ENCODE data around the gene LRRC23.
"Not testable (repeated sequence)": the region's sequence is repeated elsewhere in the genome, so short reads cannot be mapped to it uniquely, and the experiment has no call there.

The LRRC23 gene

DNA sequence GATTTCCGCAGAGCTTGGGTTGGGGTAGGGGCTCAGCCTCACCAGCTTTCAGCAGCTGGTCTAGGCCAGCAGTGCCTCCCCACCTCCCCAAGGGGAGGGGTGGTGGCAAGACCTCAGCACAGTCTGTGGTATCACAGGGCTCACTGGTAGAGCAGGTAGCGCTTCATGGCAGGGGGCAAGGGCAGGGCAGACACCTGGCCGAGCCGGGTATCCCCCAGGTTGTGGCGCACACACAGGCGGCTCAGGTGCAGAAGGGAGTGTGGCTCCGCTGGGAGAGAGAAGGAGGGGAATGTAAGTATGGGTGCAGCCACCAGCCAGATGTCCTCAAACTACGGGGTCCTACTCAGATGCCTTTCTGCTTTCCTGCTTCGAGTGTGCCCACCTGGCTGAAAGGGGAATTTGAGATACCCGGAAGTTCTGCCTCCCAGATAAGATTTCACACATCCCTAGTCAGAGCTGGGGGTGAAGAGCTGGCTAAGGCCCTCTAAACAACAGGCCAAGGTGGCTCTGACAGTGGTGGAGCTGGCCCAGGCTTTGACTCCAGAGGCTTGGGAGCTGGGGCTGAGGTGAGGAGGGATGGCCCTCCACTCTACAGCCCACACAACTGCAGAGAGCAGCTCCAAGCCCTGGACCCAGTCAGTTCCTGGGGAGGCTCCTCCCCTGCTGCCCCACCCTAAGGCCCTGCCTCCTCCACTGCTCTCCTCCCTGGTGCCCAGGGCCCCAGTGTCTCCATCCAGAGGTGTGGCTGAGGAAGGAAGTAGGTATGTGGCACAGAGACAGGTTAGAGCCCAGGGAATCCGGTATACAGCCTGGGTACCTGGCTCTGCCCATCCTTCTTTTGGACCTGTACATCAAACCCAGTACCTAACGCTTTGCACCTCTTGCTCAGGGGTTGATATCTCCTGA lies 33.3 kb upstream of the LRRC23 start:
- no peak for DNase-seq (ENCODE audit: low read depth)
- peak overlapping the region; percentile 62 for H3K4me3 ChIP-seq (ENCODE audit: low read depth, low read length)

DNA sequence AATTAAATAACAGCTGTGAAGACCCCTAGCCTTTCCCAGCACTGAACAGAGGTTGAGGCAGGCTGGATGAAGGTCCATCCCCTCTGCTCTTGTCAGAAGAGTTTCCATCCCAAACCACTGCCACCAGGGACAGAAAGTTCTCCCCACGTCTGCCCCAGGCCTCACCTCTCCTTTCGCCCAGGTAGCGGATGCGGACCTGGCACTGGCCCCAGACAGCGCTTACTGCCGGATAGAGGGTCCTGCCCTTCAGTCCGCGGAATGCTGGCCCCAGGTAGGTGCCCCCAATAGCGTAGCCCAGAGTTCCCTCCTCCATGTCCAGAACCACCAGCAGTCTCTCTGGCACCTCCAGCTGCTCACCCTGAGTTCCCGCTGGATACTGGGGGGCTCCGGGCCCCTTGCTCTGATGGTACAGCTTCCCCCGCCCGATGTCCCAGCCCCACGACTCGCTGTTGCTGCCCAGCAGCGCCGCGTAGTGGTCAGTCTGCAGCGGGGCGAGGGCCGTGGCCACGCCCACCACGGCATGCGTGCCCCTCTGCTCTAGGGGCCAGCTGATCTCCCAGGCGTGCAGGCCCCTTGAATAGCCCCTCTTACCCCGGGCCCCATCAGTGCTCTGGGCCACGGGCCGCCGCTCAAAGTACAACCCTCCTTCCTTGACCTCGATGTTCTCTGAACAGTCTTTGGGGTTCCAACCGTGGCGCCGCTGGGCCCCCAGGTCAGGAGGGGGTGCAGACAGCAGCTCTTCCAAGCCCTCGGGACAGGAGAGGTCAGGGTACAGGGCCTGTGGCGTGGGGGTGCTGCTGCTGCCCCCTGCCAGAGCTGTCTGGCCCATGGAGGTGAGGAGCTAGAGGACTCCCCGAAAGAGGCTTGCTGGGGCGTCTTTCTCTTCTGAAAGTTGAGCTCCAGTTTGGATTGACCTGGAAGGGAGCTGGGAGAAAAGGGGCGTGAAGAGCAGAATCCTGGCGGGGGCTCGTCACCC lies 32.3 kb upstream of the LRRC23 start:
- peak overlapping the region; percentile 62 for H3K4me3 ChIP-seq (ENCODE audit: low read depth, low read length)
- peak; percentile 25 for DNase-seq (ENCODE audit: low read depth)

DNA sequence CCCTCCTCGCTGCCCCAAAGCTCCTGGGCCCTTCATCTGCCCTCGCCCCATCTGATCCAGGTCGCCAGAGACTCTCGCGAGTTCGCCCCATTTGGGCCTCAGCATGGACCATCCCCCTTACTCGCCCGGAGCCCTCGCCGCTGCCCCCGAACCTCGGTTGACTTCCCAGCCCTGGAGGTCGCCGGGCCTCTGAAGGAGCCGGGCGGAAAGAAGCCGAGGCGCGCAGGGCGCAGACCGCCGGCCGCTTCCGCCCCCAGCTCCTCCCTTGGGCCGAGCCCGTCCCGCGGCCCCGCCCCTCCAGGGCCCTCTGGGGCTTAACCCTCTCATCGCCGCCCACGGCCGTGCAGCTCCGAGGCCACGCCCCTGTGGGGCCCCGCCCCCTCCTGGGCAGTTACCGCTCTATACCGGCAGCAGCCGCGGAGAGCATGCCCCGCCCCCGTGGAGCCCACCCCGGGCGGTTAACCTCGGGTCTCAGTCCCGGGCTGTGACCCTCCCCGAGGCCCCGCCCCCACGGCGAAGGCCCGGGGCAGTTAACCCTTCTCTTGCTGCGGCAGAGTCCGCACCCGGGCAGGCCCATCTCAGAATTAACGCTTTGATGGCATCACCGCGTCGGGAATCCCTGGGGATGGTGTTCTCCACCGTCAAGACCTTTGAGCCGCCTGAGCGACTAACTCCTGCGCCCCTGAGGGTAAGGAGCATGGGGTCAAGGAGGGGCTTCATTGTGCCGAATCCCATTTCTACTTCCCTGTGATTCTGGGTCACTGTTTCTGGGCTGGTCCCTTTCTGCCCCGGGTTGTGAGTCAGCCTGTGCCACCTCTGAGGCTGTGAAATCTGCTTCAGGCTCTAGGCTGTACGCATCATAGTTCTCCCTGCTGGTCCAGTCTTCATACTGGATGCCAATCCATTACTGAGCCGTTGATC lies 31.3 kb upstream of the LRRC23 start, which contains the start of gene SPSB2:
Gene SPSB2 (minus strand): TSS at position 210 of the 921 bp plus-strand sequence. CDS start 402 bp downstream, outside the sequence.
- DNase-seq (ENCODE audit: low read depth) = peak; percentile 78
- peak within 1 kb of the TSS; percentile 62 for H3K4me3 ChIP-seq (ENCODE audit: low read depth, low read length)

DNA sequence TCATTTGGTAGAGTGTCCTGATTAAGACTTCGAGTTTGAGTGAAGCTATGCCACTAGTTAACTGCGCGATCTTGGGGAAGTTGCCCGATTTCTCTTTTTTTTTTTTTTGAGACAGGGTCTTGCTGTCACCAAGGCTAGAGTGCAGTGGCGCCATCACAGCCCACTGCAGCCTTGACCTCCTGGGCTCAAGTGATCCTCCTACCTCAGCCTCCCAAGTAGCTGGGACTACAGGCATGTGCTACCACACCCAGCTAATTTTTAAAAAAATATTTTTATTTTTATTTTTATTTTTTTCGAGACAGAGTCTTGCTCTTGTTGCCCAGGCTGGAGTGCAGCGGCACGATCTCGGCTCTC lies 30.6 kb upstream of the LRRC23 start:
- H3K4me3 ChIP-seq (ENCODE audit: low read depth, low read length) = peak overlapping the region; percentile 62
- DNase-seq (ENCODE audit: low read depth) = not testable (repeated sequence)

DNA sequence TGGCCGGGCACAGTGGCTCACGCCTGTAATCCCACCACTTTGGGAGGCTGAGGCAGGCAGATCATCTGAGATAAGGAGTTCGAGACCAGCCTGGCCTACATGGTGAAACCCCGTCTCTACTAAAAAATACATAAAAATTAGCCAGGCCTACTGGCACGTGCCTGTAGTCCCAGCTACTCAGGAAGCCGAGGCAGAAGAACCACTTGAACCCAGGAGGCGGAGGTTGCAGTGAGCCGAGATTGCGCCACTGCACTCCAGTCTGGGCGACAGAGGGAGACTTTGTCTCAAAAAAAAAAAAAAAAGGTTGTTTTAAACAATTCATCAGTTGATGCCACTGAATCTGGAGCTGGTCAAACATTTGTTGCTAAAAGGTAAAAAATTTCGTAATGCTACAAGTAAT lies 24.8 kb upstream of the LRRC23 start:
- not testable (repeated sequence) for H3K4me3 ChIP-seq (ENCODE audit: low read depth, low read length); DNase-seq (ENCODE audit: low read depth)

DNA sequence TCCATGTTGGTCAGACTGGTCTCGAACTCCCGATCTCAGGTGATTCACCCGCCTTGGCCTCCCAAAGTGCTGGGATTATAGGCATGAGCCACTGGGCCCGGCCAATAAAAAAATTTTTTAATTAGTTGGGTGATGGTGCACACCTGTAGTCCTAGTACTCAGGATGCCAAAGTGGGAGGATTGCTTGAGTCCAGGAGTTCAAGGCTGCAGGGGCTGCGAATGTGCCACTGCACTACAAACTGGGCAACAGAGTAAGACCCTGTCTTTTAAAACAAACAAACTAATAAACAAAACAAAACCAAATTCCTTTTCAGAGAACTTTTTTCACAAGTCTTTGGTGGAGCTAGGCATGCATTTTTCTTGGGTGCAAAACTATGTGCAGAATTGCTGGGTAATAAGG lies 21.4 kb upstream of the LRRC23 start:
- H3K4me3 ChIP-seq (ENCODE audit: low read depth, low read length) = no peak overlapping the region

DNA sequence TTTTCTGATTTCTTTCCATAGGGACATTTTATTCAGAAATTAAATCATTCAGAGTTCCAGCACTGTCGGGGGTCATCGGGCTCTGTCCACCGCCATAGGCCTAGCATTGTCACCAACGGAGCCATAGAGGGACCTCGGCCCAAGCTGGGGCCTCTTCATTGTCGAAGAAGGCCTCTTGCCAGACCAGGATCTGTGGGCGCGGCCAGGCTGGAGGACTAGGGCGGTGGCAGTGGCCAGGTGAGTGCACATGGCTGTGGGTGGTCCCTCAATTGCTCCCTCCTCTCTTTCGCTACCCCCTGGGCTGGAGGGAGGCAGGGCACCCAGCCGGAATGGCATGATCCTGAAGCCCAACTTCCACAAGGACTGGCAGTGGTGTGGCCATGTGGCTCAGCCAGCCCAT lies 20.9 kb upstream of the LRRC23 start:
- no peak overlapping the region for H3K4me3 ChIP-seq (ENCODE audit: low read depth, low read length)
- DNase-seq (ENCODE audit: low read depth) = no peak

More for the DNA sequence above, 21.4 kb upstream of the LRRC23 start:
- no peak for DNase-seq (ENCODE audit: low read depth)

DNA sequence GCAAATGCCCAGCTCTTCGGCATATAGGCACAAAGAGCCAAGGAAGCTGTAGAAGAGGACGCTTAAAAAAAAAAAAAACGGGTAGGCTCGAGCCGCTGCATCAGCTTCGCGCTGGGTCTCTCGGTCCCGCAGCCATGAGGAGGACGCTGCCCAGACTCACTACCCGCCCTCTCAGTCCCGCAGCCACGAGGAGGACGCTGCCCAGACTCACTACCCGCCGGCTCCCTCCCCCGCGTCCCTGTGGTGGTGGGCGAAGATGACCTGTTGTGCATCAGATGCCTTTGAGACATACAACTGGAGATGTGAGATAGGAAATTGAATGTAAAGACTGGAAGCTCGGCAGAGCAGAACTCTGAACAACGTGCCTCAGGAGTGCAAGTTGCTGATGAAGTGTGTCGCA lies 20.1 kb upstream of the LRRC23 start:
- DNase-seq (ENCODE audit: low read depth) = no peak
- H3K4me3 ChIP-seq (ENCODE audit: low read depth, low read length) = no peak overlapping the region

DNA sequence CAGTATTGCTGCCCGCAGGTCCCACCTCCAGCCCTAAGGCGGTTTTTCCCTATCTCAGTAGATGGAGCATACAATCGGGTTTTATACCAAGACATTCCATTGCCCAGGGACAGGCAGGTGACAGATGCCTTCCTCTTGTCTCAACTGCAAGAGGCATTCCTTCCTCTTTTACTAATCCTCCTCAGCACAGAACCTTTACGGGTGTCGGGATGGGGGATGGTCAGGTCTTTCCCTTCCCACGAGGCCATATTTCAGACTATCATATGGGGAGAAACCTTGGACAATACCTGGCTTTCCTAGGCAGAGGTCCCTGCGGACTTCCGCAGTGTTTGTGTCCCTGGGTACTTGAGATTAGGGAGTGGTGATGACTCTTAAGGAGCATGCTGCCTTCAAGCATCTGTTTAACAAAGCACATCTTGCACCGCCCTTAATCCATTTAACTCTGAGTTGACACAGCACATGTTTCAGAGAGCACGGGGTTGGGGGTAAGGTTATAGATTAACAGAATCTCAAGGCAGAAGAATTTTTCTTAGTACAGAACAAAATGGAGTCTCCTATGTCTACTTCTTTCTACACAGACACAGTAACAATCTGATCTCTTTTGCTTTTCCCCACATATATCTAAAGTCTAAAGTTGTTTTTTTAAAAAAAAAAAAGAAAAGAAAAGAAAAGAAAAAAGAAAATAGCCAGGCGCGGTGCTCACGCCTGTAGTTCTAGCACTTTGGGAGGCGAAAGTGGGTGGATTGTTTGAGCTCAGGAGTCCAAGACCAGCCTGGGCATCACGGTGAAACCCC lies 18.2 kb upstream of the LRRC23 start:
- not testable (repeated sequence) for DNase-seq (ENCODE audit: low read depth); H3K4me3 ChIP-seq (ENCODE audit: low read depth, low read length)

DNA sequence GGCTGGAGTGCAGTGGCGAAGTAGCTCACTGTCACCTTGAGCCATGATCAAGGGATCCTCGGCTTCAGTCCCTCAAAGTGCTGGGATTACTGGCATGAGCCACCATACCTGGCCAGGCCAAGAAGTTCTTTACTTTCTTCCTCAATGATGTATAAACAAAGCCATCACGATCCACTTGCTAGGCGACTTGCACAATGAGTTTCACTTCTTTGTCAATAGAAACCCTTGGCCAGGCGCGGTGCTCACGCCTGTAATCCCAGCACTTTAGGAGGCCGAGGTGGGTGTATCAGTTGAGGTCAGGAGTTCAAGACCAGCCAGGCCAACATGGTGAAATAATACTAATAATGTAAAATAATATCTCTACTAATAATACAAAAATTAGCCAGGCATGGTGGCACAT lies 17.2 kb upstream of the LRRC23 start:
- no peak overlapping the region for H3K4me3 ChIP-seq (ENCODE audit: low read depth, low read length)
- no peak for DNase-seq (ENCODE audit: low read depth)

DNA sequence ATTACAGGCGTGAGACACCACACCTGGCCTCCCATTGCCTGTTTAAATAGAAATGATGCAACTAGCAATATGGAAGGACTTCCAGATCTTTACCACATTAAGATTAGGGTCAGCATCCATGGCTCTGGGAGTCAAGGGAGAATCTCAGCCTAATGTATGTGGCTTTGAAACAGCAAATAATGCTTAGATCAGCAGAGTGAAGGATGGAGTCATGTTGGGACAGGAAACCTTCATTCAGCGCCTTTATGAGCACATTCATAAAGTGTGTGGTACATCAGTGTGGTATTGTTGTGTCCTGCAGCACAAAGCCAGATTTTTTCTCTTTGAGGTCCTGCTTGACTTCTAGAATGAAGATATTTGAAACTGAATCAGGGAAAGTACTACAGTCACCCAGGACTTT lies 16.3 kb upstream of the LRRC23 start:
- DNase-seq (ENCODE audit: low read depth) = no peak
- H3K4me3 ChIP-seq (ENCODE audit: low read depth, low read length) = no peak overlapping the region

DNA sequence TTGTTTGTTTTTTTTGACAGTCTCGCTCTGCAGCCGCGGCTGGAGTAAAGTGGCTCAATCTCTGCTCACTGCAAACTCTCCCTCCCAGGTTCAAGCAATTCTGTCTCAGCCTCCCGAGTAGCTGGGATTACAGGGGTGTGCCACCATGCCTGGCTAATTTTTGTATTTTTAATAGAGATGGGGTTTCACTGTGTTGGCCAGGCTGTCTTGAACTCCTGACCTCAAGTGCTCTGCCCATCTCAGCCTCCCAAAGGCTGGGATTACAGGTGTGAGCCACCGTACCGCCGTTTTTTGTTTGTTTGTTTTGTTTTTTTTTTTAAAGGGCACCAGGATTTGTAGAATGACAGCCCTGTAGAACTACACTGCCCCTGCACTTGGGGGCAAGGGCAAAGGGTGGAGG lies 15.8 kb upstream of the LRRC23 start:
- H3K4me3 ChIP-seq (ENCODE audit: low read depth, low read length); DNase-seq (ENCODE audit: low read depth): not testable (repeated sequence)

DNA sequence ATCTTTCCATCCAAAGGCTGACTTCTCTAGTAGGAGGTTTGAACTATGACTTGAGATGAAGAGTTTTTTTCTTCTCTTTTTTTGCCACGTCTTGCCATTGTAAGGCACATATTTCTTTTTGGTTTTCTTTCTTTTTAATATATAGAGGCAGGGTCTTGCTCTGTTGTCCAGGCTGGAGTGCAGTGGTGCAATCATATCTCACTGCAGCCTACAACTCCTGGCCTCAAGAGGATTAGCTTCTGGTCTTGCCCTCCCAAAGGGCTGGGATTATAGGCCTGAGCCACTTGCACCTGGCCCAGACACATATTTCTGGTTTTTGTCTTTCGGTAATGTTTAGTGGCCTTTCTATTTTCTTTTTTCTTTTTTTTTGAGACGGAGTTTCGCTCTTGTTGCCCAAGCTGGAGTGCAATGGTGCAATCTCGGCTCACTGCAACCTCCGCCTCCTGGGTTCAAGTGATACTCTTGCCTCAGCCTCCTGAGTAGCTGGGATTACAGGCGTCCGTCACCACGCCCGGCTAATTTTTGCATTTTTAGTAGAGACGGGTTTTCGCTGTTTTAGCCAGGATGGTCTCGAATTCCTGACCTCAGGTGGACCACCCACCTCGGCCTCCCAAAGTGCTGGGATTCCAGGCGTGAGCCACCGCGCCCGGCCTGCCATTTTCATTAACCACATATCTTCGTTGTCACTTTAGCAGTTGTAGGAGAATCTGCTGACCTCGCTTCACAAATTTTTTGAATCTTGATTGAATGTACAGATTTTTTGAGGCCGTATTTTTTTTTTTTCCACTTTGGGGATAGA lies 14.6 kb upstream of the LRRC23 start:
- not testable (repeated sequence) for H3K4me3 ChIP-seq (ENCODE audit: low read depth, low read length); DNase-seq (ENCODE audit: low read depth)

DNA sequence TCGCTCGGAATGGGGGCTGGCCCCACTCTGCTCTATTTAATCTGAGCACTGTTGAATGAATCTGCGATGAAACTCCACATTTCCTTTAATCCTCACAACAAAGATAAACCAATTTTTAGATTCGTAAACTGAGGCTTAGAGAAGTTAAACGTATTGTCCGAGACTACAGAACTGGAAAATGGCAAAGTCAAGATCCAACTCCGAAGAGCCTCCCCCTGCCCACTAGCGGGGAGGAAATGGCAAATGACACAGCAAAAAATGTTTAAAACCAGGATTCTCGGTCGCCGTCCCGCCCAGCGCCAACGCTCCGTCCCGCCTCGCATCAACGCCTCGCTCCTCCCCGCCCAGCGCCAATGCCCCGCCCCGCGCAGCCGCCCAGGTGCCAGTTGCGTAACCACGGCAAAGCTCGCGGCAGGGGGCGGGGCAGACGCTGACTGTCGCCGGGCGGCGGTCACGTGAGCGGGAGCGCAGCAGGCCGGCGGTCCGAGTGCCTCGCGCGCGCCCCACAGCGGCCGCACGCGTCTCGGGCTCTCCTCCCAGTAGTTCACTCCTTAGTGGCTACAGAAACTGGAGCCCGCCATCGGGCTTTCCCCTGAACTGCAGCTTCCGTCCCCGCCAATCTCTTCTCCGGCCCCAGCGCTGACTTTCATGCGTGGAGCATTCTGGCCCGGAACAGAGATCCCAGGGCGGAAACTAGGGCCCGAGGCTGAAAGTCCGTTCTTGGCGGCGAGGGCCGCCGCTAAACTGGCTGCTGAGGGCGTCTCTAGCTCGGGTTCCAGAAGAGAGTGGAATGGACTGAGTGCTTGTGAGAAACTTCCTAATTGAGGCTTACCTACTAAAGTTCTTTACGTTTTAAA lies 13.6 kb upstream of the LRRC23 start:
- peak overlapping the region; percentile 55 for H3K4me3 ChIP-seq (ENCODE audit: low read depth, low read length)
- peak; percentile 87 for DNase-seq (ENCODE audit: low read depth)

DNA sequence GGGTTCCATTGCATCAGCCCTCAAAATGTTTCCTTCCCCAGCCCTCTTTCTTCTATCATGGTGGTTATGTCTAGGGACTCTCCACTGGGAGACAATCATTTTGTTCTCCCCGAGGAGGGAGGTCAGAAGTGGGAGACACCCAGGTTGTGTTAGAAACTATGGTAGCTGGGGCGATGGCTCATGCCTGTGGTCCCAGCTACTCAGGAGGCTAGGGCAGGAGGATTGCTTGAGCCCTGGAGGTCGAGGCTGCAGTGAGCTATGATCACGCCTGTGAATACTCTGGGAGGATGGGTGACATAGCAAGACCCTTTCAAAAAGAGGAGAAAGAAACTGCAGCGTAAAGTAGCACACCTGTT lies 13.0 kb upstream of the LRRC23 start:
- DNase-seq (ENCODE audit: low read depth) = no peak
- peak overlapping the region; percentile 55 for H3K4me3 ChIP-seq (ENCODE audit: low read depth, low read length)

DNA sequence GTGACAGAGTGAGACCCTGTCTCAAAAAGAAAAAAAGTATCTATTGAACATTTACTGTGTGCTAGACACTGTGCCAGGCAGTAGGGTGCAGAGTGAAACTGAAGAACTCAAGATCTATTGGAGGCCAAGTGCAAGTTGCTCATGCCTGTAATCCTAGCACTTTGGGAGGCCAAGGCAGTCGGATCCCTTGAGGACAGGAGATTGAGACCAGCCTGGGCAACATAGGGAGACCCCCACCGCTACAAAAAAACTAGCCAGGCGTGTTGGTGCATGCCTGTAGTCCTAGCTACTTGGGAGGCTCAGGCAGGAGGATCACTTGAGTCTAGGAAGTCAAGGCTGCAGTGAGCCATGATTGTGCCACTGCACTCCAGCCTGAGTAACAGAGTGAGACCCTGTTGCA lies 11.9 kb upstream of the LRRC23 start:
- H3K4me3 ChIP-seq (ENCODE audit: low read depth, low read length); DNase-seq (ENCODE audit: low read depth): not testable (repeated sequence)

DNA sequence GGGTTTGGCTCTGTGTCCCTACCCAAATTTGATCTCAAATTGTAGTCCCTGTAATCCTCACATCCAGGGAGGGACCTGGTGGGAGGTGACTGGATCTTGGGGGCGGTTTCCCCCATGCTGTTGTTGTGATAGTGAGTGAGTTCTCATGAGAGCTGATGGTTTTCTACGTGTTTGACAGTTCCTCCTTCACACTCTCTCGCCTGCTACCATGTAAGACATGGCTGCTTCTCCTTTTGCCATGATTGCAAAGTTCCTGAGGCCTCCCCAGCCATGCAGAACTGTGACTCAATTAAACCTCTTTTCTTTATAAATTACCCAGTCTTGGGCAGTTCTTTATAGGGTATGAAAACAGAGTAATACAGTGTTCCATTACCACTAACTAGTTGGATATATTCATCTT lies 10.3 kb upstream of the LRRC23 start:
- no peak overlapping the region for H3K4me3 ChIP-seq (ENCODE audit: low read depth, low read length)
- DNase-seq (ENCODE audit: low read depth) = no peak
